OCI-LY1 (cell line): ENCODE results near the gene USPL1.

Experiments used
- EZH2 ChIP-seq: fragments of 200-600 bp; sonication (generic), shearing (Covaris generic); IDR thresholded peaks from 2 replicates; pipeline ENCODE4 v1.8.0; 2017; ENCODE audit warnings: borderline replicate concordance, mixed run types, mild to moderate bottlenecking, antibody characterized with exemption, low read length, moderate library complexity, mixed read lengths
- TF ChIP-seq, protein P1 (sequence below): fragments of 200-600 bp; sonication (generic), shearing (Covaris generic); IDR thresholded peaks from 2 replicates; pipeline ENCODE4 v1.5.1; 2017; ENCODE audit warnings: mild to moderate bottlenecking, antibody characterized with exemption, low read length, moderate library complexity, mixed read lengths

DNA sequence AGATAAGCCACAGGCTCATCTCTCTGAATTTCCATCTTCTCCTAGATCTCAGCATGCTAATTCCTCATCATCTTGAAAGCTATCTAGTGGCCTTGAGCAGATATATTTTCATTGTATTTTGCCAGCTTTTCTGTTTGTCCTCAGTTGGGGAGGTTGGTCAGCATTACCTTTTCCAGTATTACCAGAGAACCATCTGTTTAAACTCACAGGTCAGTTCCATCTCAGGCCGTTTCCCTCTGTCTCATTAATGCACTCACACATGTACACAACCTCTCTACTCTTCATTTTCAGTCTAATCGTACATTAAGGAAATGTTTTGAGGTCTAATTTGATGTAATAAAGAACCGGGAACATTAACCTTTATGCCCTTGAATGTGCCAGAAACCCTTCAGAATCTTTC lies 29.7 kb downstream of the USPL1 start:
- TF ChIP-seq, protein P1, sequence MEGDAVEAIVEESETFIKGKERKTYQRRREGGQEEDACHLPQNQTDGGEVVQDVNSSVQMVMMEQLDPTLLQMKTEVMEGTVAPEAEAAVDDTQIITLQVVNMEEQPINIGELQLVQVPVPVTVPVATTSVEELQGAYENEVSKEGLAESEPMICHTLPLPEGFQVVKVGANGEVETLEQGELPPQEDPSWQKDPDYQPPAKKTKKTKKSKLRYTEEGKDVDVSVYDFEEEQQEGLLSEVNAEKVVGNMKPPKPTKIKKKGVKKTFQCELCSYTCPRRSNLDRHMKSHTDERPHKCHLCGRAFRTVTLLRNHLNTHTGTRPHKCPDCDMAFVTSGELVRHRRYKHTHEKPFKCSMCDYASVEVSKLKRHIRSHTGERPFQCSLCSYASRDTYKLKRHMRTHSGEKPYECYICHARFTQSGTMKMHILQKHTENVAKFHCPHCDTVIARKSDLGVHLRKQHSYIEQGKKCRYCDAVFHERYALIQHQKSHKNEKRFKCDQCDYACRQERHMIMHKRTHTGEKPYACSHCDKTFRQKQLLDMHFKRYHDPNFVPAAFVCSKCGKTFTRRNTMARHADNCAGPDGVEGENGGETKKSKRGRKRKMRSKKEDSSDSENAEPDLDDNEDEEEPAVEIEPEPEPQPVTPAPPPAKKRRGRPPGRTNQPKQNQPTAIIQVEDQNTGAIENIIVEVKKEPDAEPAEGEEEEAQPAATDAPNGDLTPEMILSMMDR, result no peak
- TF ChIP-seq EZH2, result no peak
